K562 (cell line): ENCODE results near the gene PTBP3. TPM values are rescaled to one million over a fixed set of nuclear protein-coding genes. Genes with fewer than 3 reads are reported as not detected.

Experiments
- ATAC-seq: fragments of 200-7000 bp; cut with Tn5 transposase; 3 replicates; pipeline ENCODE4 v1.9.1; 2020; ENCODE audit warnings: moderate library complexity
- BruUV-seq: library from RNA; stranded (reverse); fragments of 400-500 nt; replicated peaks from 2 replicates; lab custom pipeline; 2021; lab: Mats Ljungman, UMichigan
- CTCF ChIA-PET: fragments of 300-600 bp; formaldehyde crosslinking; extraction: SDS; loops from one replicate; lab custom pipeline; 2021; ENCODE audit warnings: low intra/inter-chr PET ratio; lab: Yijun Ruan, JAX
- POLR2A ChIA-PET: fragments of 300-600, 350-650 bp; sonication (Branson Sonifier 250); formaldehyde crosslinking; extraction: SDS; loops from one replicate; lab custom pipeline; 2021; ENCODE audit warnings: antibody characterized with exemption, inconsistent platforms; lab: Yijun Ruan, JAX
- DNase-seq, 4 experiments: peaks; one replicate each; pipeline versions ENCODE4 v3.0.0 to v3.0.0-alpha.2; 2011 to 2018; ENCODE audit warnings: low spot score in 3 of 4, mixed read lengths in 3 of 4; ENCODE audit errors: extremely low read depth in 1 of 4
- FAIRE-seq: peaks from 2 replicates; lab custom pipeline; 2011; peaks lifted over from hg19 to GRCh38; lab: Jason Lieb, UNC
- H2AFZ ChIP-seq: 2 replicates; pipeline ENCODE4 v1.6.0; 2011; ENCODE audit warnings: low read depth, low read length, control low read depth, inconsistent platforms
- H3K27ac ChIP-seq: fragments of 200-600 bp; 3 replicates; pipeline ENCODE4 v1.8.0; 2011; ENCODE audit warnings: low read depth, mild to moderate bottlenecking, control low read depth, inconsistent platforms, low read length, moderate library complexity, mixed read lengths; ENCODE audit errors: extremely low read depth
- H3K27me3 ChIP-seq, 2 experiments: fragments of 300-600 bp in 1 of 2; 2 replicates in 1 of 2; 3 replicates in 1 of 2; pipeline versions ENCODE4 v1.6.0 to v1.8.0; 2011; ENCODE audit warnings: inconsistent platforms in 2 of 2, low read length in 2 of 2, mild to moderate bottlenecking in 1 of 2, mixed read lengths in 1 of 2, moderate library complexity in 1 of 2; ENCODE audit not compliant: control insufficient read depth in 2 of 2, insufficient read depth in 2 of 2
- H3K36me3 ChIP-seq: fragments of 300-600 bp; 3 replicates; pipeline ENCODE4 v1.8.0; 2011; ENCODE audit warnings: mild to moderate bottlenecking, low read length, inconsistent platforms; ENCODE audit not compliant: control insufficient read depth, insufficient read depth
- H3K4me1 ChIP-seq, 2 experiments: fragments of 200-600 bp in 1 of 2; replicated peaks in 1 of 2; 2 replicates in 1 of 2; 3 replicates in 1 of 2; pipeline versions ENCODE4 v1.5.1 to v1.8.0; 2011; ENCODE audit warnings: inconsistent platforms in 2 of 2, low read length in 2 of 2, mild to moderate bottlenecking in 1 of 2, mixed read lengths in 1 of 2, moderate library complexity in 1 of 2; ENCODE audit not compliant: control insufficient read depth in 2 of 2, insufficient read depth in 2 of 2
- H3K4me2 ChIP-seq: 2 replicates; pipeline ENCODE4 v1.6.1; 2011; ENCODE audit warnings: low read length, control low read depth, inconsistent platforms, mixed read lengths; ENCODE audit not compliant: insufficient read depth
- H3K4me3 ChIP-seq: fragments of 200-600 bp; sonication (generic), shearing (Covaris generic); 2 replicates; pipeline ENCODE4 v1.5.1; 2016; ENCODE audit warnings: control low read depth, inconsistent platforms
- H3K79me2 ChIP-seq: fragments of 200-600 bp; 3 replicates; pipeline ENCODE4 v1.8.0; 2011; ENCODE audit warnings: low read length, inconsistent platforms; ENCODE audit not compliant: control insufficient read depth, insufficient read depth
- H3K9ac ChIP-seq, 2 experiments: 2 replicates each; pipeline versions ENCODE4 v1.6.0 to v1.6.1; 2011; ENCODE audit warnings: low read depth in 2 of 2, low read length in 2 of 2, control low read depth in 1 of 2, inconsistent platforms in 1 of 2, mild to moderate bottlenecking in 1 of 2, mixed read lengths in 1 of 2; ENCODE audit not compliant: insufficient read depth in 1 of 2
- H3K9me1 ChIP-seq: one replicate; pipeline ENCODE4 v1.6.0; 2011; ENCODE audit warnings: inconsistent platforms, mild to moderate bottlenecking, low read length, moderate library complexity; ENCODE audit not compliant: control insufficient read depth, insufficient read depth
- H3K9me3 ChIP-seq: replicated peaks from 2 replicates; pipeline ENCODE4 v1.5.1; 2011; ENCODE audit warnings: low read depth, low read length, inconsistent platforms; ENCODE audit not compliant: control insufficient read depth, insufficient read depth
- H4K20me1 ChIP-seq: replicated peaks from 2 replicates; pipeline ENCODE4 v1.6.1; 2011; ENCODE audit warnings: low read length, inconsistent platforms, mixed read lengths; ENCODE audit not compliant: control insufficient read depth, insufficient read depth
- ARID1B ChIP-seq: fragments of 450-650 bp; IDR thresholded peaks from 2 replicates; pipeline ENCODE4 v1.6.1; 2016; ENCODE audit warnings: antibody characterized with exemption, mild to moderate bottlenecking, inconsistent platforms
- CBX1 ChIP-seq: sonication (generic); IDR thresholded peaks from 2 replicates; pipeline ENCODE4 v1.6.1; 2016; ENCODE audit warnings: antibody characterized with exemption, low read depth, mild to moderate bottlenecking
- CREB1 ChIP-seq, 2 experiments: sonication (generic) in 1 of 2; formaldehyde crosslinking in 1 of 2; IDR thresholded peaks; 2 replicates each; pipeline versions ENCODE4 v1.6.1 to v1.8.0; 2012 to 2022; ENCODE audit warnings: inconsistent platforms in 1 of 2, mild to moderate bottlenecking in 1 of 2, missing genetic modification reagents in 1 of 2, moderate library complexity in 1 of 2
- HDAC6 ChIP-seq: IDR thresholded peaks from 2 replicates; pipeline ENCODE4 v1.6.1; 2012; ENCODE audit warnings: low read depth, mild to moderate bottlenecking, control low read depth, inconsistent platforms, low read length, moderate library complexity
- KDM5B ChIP-seq: fragments of 200-600 bp; sonication (generic); IDR thresholded peaks from 2 replicates; pipeline ENCODE4 v1.6.1; 2012; ENCODE audit warnings: low read depth, mild to moderate bottlenecking, moderate library complexity, low read length, control low read depth, inconsistent platforms; ENCODE audit not compliant: insufficient replicate concordance
- MECOM ChIP-seq: fragments of 250-450 bp; sonication (Bioruptor Pico); IDR thresholded peaks from 2 replicates; pipeline ENCODE4 v1.8.0; 2022; ENCODE audit warnings: inconsistent platforms
- NCOA4 ChIP-seq: fragments of 450-650 bp; IDR thresholded peaks from 2 replicates; pipeline ENCODE4 v1.6.1; 2018; ENCODE audit warnings: mild to moderate bottlenecking; ENCODE audit not compliant: partially characterized antibody
- POLR2H ChIP-seq: IDR thresholded peaks from 2 replicates; pipeline ENCODE4 v1.6.1; 2016; ENCODE audit warnings: missing genetic modification characterization, low read depth, mild to moderate bottlenecking, control low read depth, missing compliant biosample characterization, moderate library complexity
- TSC22D4 ChIP-seq: fragments of 450-650 bp; IDR thresholded peaks from 2 replicates; pipeline ENCODE4 v1.6.1; 2016; ENCODE audit warnings: missing genetic modification characterization, missing biosample characterization, control low read depth
- YBX1 ChIP-seq: fragments of 450-650 bp; IDR thresholded peaks from 2 replicates; pipeline ENCODE4 v1.7.1; 2016; ENCODE audit warnings: mild to moderate bottlenecking
- ZC3H4 ChIP-seq: sonication (generic); formaldehyde crosslinking; IDR thresholded peaks from 2 replicates; pipeline ENCODE4 v1.9.0; 2021; ENCODE audit warnings: missing genetic modification reagents, borderline replicate concordance
- ZNF165 ChIP-seq: fragments of 250-450 bp; sonication (Bioruptor Pico); IDR thresholded peaks from 2 replicates; pipeline ENCODE4 v1.4.0; 2020; ENCODE audit warnings: borderline replicate concordance
- ZNF561 ChIP-seq: fragments of 450-650 bp; formaldehyde crosslinking; conservative IDR thresholded peaks from 2 replicates; pipeline ENCODE4 v1.4.0; 2020; ENCODE audit warnings: mild to moderate bottlenecking, moderate library complexity
- ZNF76 ChIP-seq: fragments of 250-450 bp; sonication (Bioruptor Pico); IDR thresholded peaks from 2 replicates; pipeline ENCODE4 v1.4.0; 2020; ENCODE audit warnings: mild to moderate bottlenecking, moderate library complexity, borderline replicate concordance
- WGBS: fragments of 100-300 bp; shearing (Covaris generic); methylation state at CpG from one replicate; pipeline ENCODE4 v1.1.6; 2016; ENCODE audit warnings: low coverage, mixed read lengths; ENCODE audit not compliant: insufficient coverage; ENCODE audit errors: missing lambda C conversion rate; 5-methylcytosine and 5-hydroxymethylcytosine counted together
- in situ Hi-C: fragments of 300-500 bp; cut with MboI; formaldehyde crosslinking; loops from 4 replicates; pipeline ENCODE4 v1.15.0; 2018; ENCODE audit warnings: inconsistent platforms, mixed read lengths
- intact Hi-C: fragments of 100-400 bp; cut with micrococcal nuclease; formaldehyde crosslinking; loops from 2 replicates; pipeline ENCODE4 v1.14.2; 2022
- polyA plus RNA-seq, 8 experiments: library from polyadenylated mRNA; depleted of rRNA in 4 of 8; stranded (reverse) in 5 of 8; unstranded in 3 of 8; fragments of >200 nt; fragmentation: Nextera tagmentation in 2 of 8; fragmentation: Illumina TruSeq in 1 of 8; extraction: Ambion mirVana in 2 of 8; extraction: Trizol in 1 of 8; gene quantifications; 2 replicates each; pipeline versions ENCODE4 v1.2.1 to v1.2.3, GENCODE V29; 2011 to 2014; ENCODE audit warnings: inconsistent platforms in 1 of 8, missing spikeins in 1 of 8
- total RNA-seq, 7 experiments: library from RNA; depleted of rRNA in 6 of 7; stranded (reverse); fragments of >200 nt in 6 of 7; fragmentation: Illumina TruSeq in 2 of 7; extraction: Trizol in 2 of 7; gene quantifications; 2 replicates each; pipeline versions ENCODE4 v1.2.1 to v1.2.3, GENCODE V29; 2011 to 2021; ENCODE audit warnings: low replicate concordance in 1 of 7
- TF ChIP-seq, protein P1 (sequence below): sonication (generic); formaldehyde crosslinking; IDR thresholded peaks from 2 replicates; pipeline ENCODE4 v1.8.0; 2022; ENCODE audit warnings: mild to moderate bottlenecking, missing genetic modification reagents, borderline replicate concordance
- TF ChIP-seq, protein P2 (sequence below): fragments of 200-800 bp; sonication (Bioruptor generic); IDR thresholded peaks from 2 replicates; pipeline ENCODE4 v1.6.1; 2017; ENCODE audit warnings: missing genetic modification characterization, missing compliant biosample characterization
- TF ChIP-seq, protein P3 (sequence below): sonication (generic); formaldehyde crosslinking; IDR thresholded peaks from 2 replicates; pipeline ENCODE4 v1.5.0; 2020; ENCODE audit warnings: missing genetic modification reagents

PTBP3 gene
- total and polyA plus RNA-seq, 9 of the 15 experiments (the other 6 are each of a cell fraction or from before 2014, with no cell fraction given): 22.4 to 132 (median 68.0) TPM

DNA sequence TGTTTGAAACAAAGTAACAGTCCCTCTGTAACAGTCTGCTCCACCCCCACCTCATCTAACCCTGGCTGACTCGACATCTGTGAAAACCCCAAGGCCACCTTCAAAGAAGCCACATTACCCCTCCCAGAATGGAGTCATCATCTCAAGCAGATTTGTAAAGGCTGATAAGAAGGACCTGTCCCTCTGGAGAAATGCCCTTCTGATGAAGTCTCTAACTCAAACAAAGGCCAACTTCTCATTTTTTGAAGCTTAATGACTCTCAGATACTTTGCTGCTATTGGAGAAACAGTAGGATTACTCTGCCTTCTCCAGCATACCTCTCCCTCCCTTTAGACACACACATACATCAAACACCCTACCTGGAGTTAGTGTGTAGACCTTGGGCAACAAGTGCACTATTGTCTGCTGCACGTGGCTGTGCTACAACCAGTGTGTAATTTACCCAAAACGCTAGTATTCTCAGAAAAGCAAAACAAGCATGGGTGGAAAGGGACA lies 153.0 kb downstream of the PTBP3 start (continued):
- TF ChIP-seq, protein P1, sequence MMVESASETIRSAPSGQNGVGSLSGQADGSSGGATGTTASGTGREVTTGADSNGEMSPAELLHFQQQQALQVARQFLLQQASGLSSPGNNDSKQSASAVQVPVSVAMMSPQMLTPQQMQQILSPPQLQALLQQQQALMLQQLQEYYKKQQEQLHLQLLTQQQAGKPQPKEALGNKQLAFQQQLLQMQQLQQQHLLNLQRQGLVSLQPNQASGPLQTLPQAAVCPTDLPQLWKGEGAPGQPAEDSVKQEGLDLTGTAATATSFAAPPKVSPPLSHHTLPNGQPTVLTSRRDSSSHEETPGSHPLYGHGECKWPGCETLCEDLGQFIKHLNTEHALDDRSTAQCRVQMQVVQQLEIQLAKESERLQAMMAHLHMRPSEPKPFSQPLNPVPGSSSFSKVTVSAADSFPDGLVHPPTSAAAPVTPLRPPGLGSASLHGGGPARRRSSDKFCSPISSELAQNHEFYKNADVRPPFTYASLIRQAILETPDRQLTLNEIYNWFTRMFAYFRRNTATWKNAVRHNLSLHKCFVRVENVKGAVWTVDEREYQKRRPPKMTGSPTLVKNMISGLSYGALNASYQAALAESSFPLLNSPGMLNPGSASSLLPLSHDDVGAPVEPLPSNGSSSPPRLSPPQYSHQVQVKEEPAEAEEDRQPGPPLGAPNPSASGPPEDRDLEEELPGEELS (CRISPR knock-in tag): no peak

DNA sequence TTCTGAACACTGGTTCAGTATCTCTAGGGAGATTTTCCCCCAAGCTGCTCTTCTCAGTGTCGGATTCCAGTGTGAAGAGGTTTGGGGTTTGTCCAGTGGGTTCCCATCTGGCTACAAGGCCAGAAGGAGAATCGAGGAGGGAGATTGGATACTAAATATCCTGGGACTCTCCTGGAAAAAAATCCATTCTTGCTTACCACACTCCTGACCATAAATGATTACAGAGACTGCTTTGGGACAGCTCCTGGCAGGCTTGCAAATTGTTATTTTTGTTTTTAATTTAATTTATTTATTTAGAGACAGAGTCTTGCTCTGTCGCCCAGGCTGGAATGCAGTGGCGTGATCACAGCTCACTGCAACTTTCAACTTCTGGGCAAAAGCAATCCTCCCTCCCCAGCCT lies 153.6 kb downstream of the PTBP3 start:
- H3K9ac ChIP-seq: peak overlapping the region; percentile 73 to 83; a peak in 3 of 4 replicates
- ChIA-PET POLR2A (interaction anchor here (0.7 to 3.3 kb wide), 4 partner anchors 9 to 152 kb away, joined by 3 to 14 read pairs (median 4); no protein-coding TSS in a partner anchor), CTCF (no interaction called here)
- no peaks in the 10 kb centered on the region for H4K20me1 ChIP-seq
- ATAC-seq (no peak), FAIRE-seq (no peak), DNase-seq (peak in 1 of 4 experiments; percentile 42)
- peaks cover 37 to 51% of the 10 kb centered on the region in 2 experiments for H3K4me1 ChIP-seq
- no peaks in the 10 kb centered on the region for H3K36me3 ChIP-seq
- H3K4me2 ChIP-seq: peak overlapping the region; percentile 80
- no peak overlapping the region for H3K4me3 ChIP-seq
- H3K27ac ChIP-seq: peak overlapping the region; percentile 83
- no TSS peak for BruUV-seq
- H3K9me1 ChIP-seq: no peaks in the 10 kb centered on the region
- no peaks in the 10 kb centered on the region for H3K27me3 ChIP-seq
- 17% methylated on average over 4 of the region's 4 CpGs for WGBS
- in situ Hi-C loops: no loop called here
- peak overlapping the region; percentile 77 for H2AFZ ChIP-seq
- H3K9me3 ChIP-seq: no peaks in the 10 kb centered on the region
- H3K79me2 ChIP-seq: peaks cover 8% of the 10 kb centered on the region; the same call in 2 of the 3 replicates
- intact Hi-C loops: loop anchor here (2.0 to 5.0 kb wide), 2 partner anchors 45 to 197 kb away; no protein-coding TSS in a partner anchor
- TF ChIP-seq YBX1: no peak
- no peak for TF ChIP-seq ZNF561 (CRISPR knock-in tag)
- TF ChIP-seq ZNF76: no peak
- TF ChIP-seq HDAC6: no peak
- TF ChIP-seq MECOM: no peak
- TF ChIP-seq NCOA4: no peak
- TF ChIP-seq, protein P2, sequence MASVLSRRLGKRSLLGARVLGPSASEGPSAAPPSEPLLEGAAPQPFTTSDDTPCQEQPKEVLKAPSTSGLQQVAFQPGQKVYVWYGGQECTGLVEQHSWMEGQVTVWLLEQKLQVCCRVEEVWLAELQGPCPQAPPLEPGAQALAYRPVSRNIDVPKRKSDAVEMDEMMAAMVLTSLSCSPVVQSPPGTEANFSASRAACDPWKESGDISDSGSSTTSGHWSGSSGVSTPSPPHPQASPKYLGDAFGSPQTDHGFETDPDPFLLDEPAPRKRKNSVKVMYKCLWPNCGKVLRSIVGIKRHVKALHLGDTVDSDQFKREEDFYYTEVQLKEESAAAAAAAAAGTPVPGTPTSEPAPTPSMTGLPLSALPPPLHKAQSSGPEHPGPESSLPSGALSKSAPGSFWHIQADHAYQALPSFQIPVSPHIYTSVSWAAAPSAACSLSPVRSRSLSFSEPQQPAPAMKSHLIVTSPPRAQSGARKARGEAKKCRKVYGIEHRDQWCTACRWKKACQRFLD (CRISPR knock-in tag): no peak
- TF ChIP-seq POLR2H (tag): no peak
- TF ChIP-seq ZC3H4 (CRISPR knock-in tag): no peak
- TF ChIP-seq CBX1: no peak
- no peak for TF ChIP-seq KDM5B
- TF ChIP-seq, protein P3, sequence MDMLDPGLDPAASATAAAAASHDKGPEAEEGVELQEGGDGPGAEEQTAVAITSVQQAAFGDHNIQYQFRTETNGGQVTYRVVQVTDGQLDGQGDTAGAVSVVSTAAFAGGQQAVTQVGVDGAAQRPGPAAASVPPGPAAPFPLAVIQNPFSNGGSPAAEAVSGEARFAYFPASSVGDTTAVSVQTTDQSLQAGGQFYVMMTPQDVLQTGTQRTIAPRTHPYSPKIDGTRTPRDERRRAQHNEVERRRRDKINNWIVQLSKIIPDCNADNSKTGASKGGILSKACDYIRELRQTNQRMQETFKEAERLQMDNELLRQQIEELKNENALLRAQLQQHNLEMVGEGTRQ (CRISPR knock-in tag): no peak
- no peak for TF ChIP-seq ZNF165 (CRISPR knock-in tag)
- no peak for TF ChIP-seq ARID1B
- no peak for TF ChIP-seq CREB1 (IDR thresholded peaks at IDR 0.05)
- no peak for TF ChIP-seq CREB1 (CRISPR knock-in tag; IDR thresholded peaks at IDR 0.05)
- TF ChIP-seq TSC22D4: no peak
